ENCODE measurements around the gene NUDT8.
A peak's percentile ranks its signal among the peaks of the same experiment; 100 is the strongest.
"Not testable (repeated sequence)": the region's sequence is repeated elsewhere in the genome, so short reads cannot be mapped to it uniquely, and the experiment has no call there.

Gene NUDT8

GRCh38 chr11:67606492-67607295, 23.0 kb downstream of the NUDT8 start, which contains the start of gene NDUFV1:
Gene NDUFV1 (plus strand): TSS chr11:67606936. CDS start chr11:67607005, 69 bp downstream.
- Mint-ChIP-seq H3K4me3 (peak within 1 kb of the TSS; percentile 89), H3K9me3 (no peaks in the 10 kb centered on the region), H3K36me3 (ENCODE audit: low read depth) (peaks cover 16% of the 10 kb centered on the region), H3K27ac (peak within 1 kb of the TSS; percentile 87), H3K27me3 (ENCODE audit: low read depth) (peaks cover 8% of the 10 kb centered on the region), H3K4me1 (ENCODE audit: low read depth) (peaks cover 15% of the 10 kb centered on the region)

GRCh38 chr11:67606093-67606491, 23.6 kb downstream of the NUDT8 start:
- peaks cover 11% of the 10 kb centered on the region for H3K27me3 Mint-ChIP-seq (ENCODE audit: low read depth)

GRCh38 chr11:67605231-67606011, 24.3 kb downstream of the NUDT8 start:
- Mint-ChIP-seq H3K4me3 (peak overlapping the region; percentile 77), H3K27ac (peak overlapping the region; percentile 81), H3K4me1 (ENCODE audit: low read depth) (peaks cover 18% of the 10 kb centered on the region), H3K36me3 (ENCODE audit: low read depth) (peaks cover 13% of the 10 kb centered on the region), H3K27me3 (ENCODE audit: low read depth) (peaks cover 17% of the 10 kb centered on the region), H3K9me3 (no peaks in the 10 kb centered on the region)

More at GRCh38 chr11:67606093-67606491, 23.6 kb downstream of the NUDT8 start:
- H3K9me3 Mint-ChIP-seq, result no peaks in the 10 kb centered on the region
- H3K27ac Mint-ChIP-seq, result peak overlapping the region; percentile 72
- peaks cover 15% of the 10 kb centered on the region for H3K4me1 Mint-ChIP-seq (ENCODE audit: low read depth)
- peak overlapping the region; percentile 89 for H3K4me3 Mint-ChIP-seq
- H3K36me3 Mint-ChIP-seq (ENCODE audit: low read depth), result peaks cover 13% of the 10 kb centered on the region

GRCh38 chr11:67604815-67605214, 24.9 kb downstream of the NUDT8 start:
- Mint-ChIP-seq H3K27me3 (ENCODE audit: low read depth) (peaks cover 23% of the 10 kb centered on the region), H3K4me3 (peak overlapping the region; percentile 18), H3K27ac (peak overlapping the region; percentile 2), H3K4me1 (ENCODE audit: low read depth) (peaks cover 23% of the 10 kb centered on the region), H3K9me3 (no peaks in the 10 kb centered on the region), H3K36me3 (ENCODE audit: low read depth) (peaks cover 9% of the 10 kb centered on the region)

- not testable (repeated sequence) for H3K4me3 Mint-ChIP-seq; H3K36me3 Mint-ChIP-seq (ENCODE audit: low read depth); H3K27ac Mint-ChIP-seq; H3K9me3 Mint-ChIP-seq
- H3K4me1 Mint-ChIP-seq (ENCODE audit: low read depth), result peaks cover 24% of the 10 kb centered on the region
- H3K27me3 Mint-ChIP-seq (ENCODE audit: low read depth), result peaks cover 30% of the 10 kb centered on the region
Observed at GRCh38 chr11:67604119-67604518, 25.6 kb downstream of the NUDT8 start.

GRCh38 chr11:67601098-67601497, 28.6 kb downstream of the NUDT8 start:
- no peaks in the 10 kb centered on the region for H3K9me3 Mint-ChIP-seq
- H3K4me3 Mint-ChIP-seq, result no peak overlapping the region
- no peaks in the 10 kb centered on the region for H3K36me3 Mint-ChIP-seq (ENCODE audit: low read depth)
- no peak overlapping the region for H3K27ac Mint-ChIP-seq
- H3K27me3 Mint-ChIP-seq (ENCODE audit: low read depth), result peaks cover 45% of the 10 kb centered on the region
- peaks cover 18% of the 10 kb centered on the region for H3K4me1 Mint-ChIP-seq (ENCODE audit: low read depth)

GRCh38 chr11:67600324-67601029, 29.3 kb downstream of the NUDT8 start:
- Mint-ChIP-seq H3K4me3 (no peak overlapping the region), H3K27me3 (ENCODE audit: low read depth) (peaks cover 45% of the 10 kb centered on the region), H3K36me3 (ENCODE audit: low read depth) (no peaks in the 10 kb centered on the region), H3K27ac (no peak overlapping the region), H3K9me3 (no peaks in the 10 kb centered on the region), H3K4me1 (ENCODE audit: low read depth) (peaks cover 14% of the 10 kb centered on the region)

GRCh38 chr11:67599149-67599548, 30.6 kb downstream of the NUDT8 start:
- Mint-ChIP-seq H3K9me3 (no peaks in the 10 kb centered on the region), H3K27me3 (ENCODE audit: low read depth) (peaks cover 45% of the 10 kb centered on the region), H3K4me3 (no peak overlapping the region), H3K4me1 (ENCODE audit: low read depth) (peaks cover 12% of the 10 kb centered on the region), H3K27ac (no peak overlapping the region), H3K36me3 (ENCODE audit: low read depth) (no peaks in the 10 kb centered on the region)

GRCh38 chr11:67597963-67598362, 31.8 kb downstream of the NUDT8 start:
- H3K9me3 Mint-ChIP-seq; H3K4me3 Mint-ChIP-seq; H3K36me3 Mint-ChIP-seq (ENCODE audit: low read depth); H3K27ac Mint-ChIP-seq: not testable (repeated sequence)
- peaks cover 42% of the 10 kb centered on the region for H3K27me3 Mint-ChIP-seq (ENCODE audit: low read depth)
- H3K4me1 Mint-ChIP-seq (ENCODE audit: low read depth), result peaks cover 12% of the 10 kb centered on the region

GRCh38 chr11:67597458-67597857, 32.3 kb downstream of the NUDT8 start:
- H3K27ac Mint-ChIP-seq; H3K9me3 Mint-ChIP-seq; H3K36me3 Mint-ChIP-seq (ENCODE audit: low read depth); H3K4me3 Mint-ChIP-seq: not testable (repeated sequence)
- Mint-ChIP-seq H3K27me3 (ENCODE audit: low read depth) (peaks cover 37% of the 10 kb centered on the region), H3K4me1 (ENCODE audit: low read depth) (peaks cover 12% of the 10 kb centered on the region)

- Mint-ChIP-seq H3K27me3 (ENCODE audit: low read depth) (peaks cover 37% of the 10 kb centered on the region), H3K4me1 (ENCODE audit: low read depth) (peaks cover 12% of the 10 kb centered on the region), H3K9me3 (no peaks in the 10 kb centered on the region), H3K27ac (no peak overlapping the region), H3K36me3 (ENCODE audit: low read depth) (no peaks in the 10 kb centered on the region), H3K4me3 (no peak overlapping the region)
Observed at GRCh38 chr11:67596753-67597300, 32.9 kb downstream of the NUDT8 start.

GRCh38 chr11:67594480-67594879, 35.3 kb downstream of the NUDT8 start:
- H3K27ac Mint-ChIP-seq, result no peak overlapping the region
- H3K9me3 Mint-ChIP-seq, result no peaks in the 10 kb centered on the region
- H3K4me1 Mint-ChIP-seq (ENCODE audit: low read depth), result peaks cover 2% of the 10 kb centered on the region
- no peaks in the 10 kb centered on the region for H3K36me3 Mint-ChIP-seq (ENCODE audit: low read depth)
- H3K27me3 Mint-ChIP-seq (ENCODE audit: low read depth), result peaks cover 18% of the 10 kb centered on the region
- H3K4me3 Mint-ChIP-seq, result no peak overlapping the region

GRCh38 chr11:67593565-67593905, 36.2 kb downstream of the NUDT8 start:
- no peaks in the 10 kb centered on the region for H3K9me3 Mint-ChIP-seq
- no peaks in the 10 kb centered on the region for H3K4me1 Mint-ChIP-seq (ENCODE audit: low read depth)
- H3K27me3 Mint-ChIP-seq (ENCODE audit: low read depth), result peaks cover 9% of the 10 kb centered on the region
- H3K36me3 Mint-ChIP-seq (ENCODE audit: low read depth), result no peaks in the 10 kb centered on the region
- H3K4me3 Mint-ChIP-seq, result no peak overlapping the region
- H3K27ac Mint-ChIP-seq, result no peak overlapping the region

- H3K27me3 Mint-ChIP-seq (ENCODE audit: low read depth), result peaks cover 8% of the 10 kb centered on the region
- H3K9me3 Mint-ChIP-seq, result no peaks in the 10 kb centered on the region
- no peak overlapping the region for H3K4me3 Mint-ChIP-seq
- H3K36me3 Mint-ChIP-seq (ENCODE audit: low read depth), result peaks cover 2% of the 10 kb centered on the region
- no peak overlapping the region for H3K27ac Mint-ChIP-seq
- no peaks in the 10 kb centered on the region for H3K4me1 Mint-ChIP-seq (ENCODE audit: low read depth)
Observed at GRCh38 chr11:67592880-67593564, 36.7 kb downstream of the NUDT8 start.

Data from T-helper 1 cell treated with Interleukin-12 subunit alpha and Interleukin-12 subunit beta and Interleukin-4 antibody, amounts not matched to agents 30 μg/mL and 1 μg/mL, for 36 hours (primary cell).